SW 1271 (cell line): ENCODE measurements around the gene LALBA.
"Not testable (repeated sequence)": the region's sequence is repeated elsewhere in the genome, so short reads cannot be mapped to it uniquely, and the experiment has no call there.

Experiments used
- DNase-seq, 2 experiments: peaks; one replicate each; lab custom pipeline; 2025; lab: John Stamatoyannopoulos, UW

Gene LALBA

GRCh38 chr12:48527891-48528670 is 41.8 kb downstream of the LALBA start:
- no peak for DNase-seq

- no peak for DNase-seq
Measured at GRCh38 chr12:48525332-48525731, 44.5 kb downstream of the LALBA start, which contains the start of gene OR8S1. Gene OR8S1 (plus strand): TSS chr12:48525632. CDS start chr12:48525632, 0 bp downstream.

- DNase-seq: not testable (repeated sequence)
Measured at GRCh38 chr12:48520381-48520780, 49.5 kb downstream of the LALBA start.
